HEK293 (cell line): ENCODE data around the gene RARRES2.

ENCODE experiments used
- ATF2 ChIP-seq: fragments of 450-650 bp; formaldehyde crosslinking; IDR thresholded peaks from 2 replicates; pipeline ENCODE4 v1.5.1; 2016; ENCODE audit warnings: missing biosample characterization, missing genetic modification characterization, low read depth
- HIC1 ChIP-seq: fragments of 450-650 bp; formaldehyde crosslinking; IDR thresholded peaks from 2 replicates; pipeline ENCODE4 v1.5.1; 2016; ENCODE audit warnings: missing biosample characterization, missing genetic modification characterization
- HOXC10 ChIP-seq: sonication (generic); formaldehyde crosslinking; IDR thresholded peaks from 2 replicates; pipeline ENCODE4 v1.8.1; 2023; ENCODE audit warnings: mild to moderate bottlenecking, missing genetic modification reagents
- IKZF3 ChIP-seq: fragments of 450-650 bp; IDR thresholded peaks from 2 replicates; pipeline ENCODE4 v1.5.0; 2018; ENCODE audit warnings: missing biosample characterization, mild to moderate bottlenecking, missing genetic modification characterization, moderate library complexity
- PRDM10 ChIP-seq: fragments of 450-650 bp; formaldehyde crosslinking; IDR thresholded peaks from 2 replicates; pipeline ENCODE4 v1.5.1; 2016; ENCODE audit warnings: missing biosample characterization, missing genetic modification characterization
- TSHZ1 ChIP-seq: fragments of 450-650 bp; formaldehyde crosslinking; IDR thresholded peaks from 2 replicates; pipeline ENCODE4 v1.5.1; 2016; ENCODE audit warnings: missing biosample characterization, missing genetic modification characterization, borderline replicate concordance
- ZBTB8A ChIP-seq: fragments of 450-650 bp; formaldehyde crosslinking; IDR thresholded peaks from 2 replicates; pipeline ENCODE4 v1.5.1; 2016; ENCODE audit warnings: missing biosample characterization, missing genetic modification characterization
- ZFP37 ChIP-seq: fragments of 450-650 bp; formaldehyde crosslinking; IDR thresholded peaks from 2 replicates; pipeline ENCODE4 v1.5.1; 2016; ENCODE audit warnings: missing biosample characterization, missing genetic modification characterization
- ZNF184 ChIP-seq: fragments of 450-650 bp; IDR thresholded peaks from 2 replicates; pipeline ENCODE4 v1.5.1; 2018; ENCODE audit warnings: missing biosample characterization, mild to moderate bottlenecking, missing genetic modification characterization
- ZNF221 ChIP-seq: fragments of 450-650 bp; formaldehyde crosslinking; IDR thresholded peaks from 2 replicates; pipeline ENCODE4 v1.5.1; 2017; ENCODE audit warnings: missing biosample characterization, missing genetic modification characterization, borderline replicate concordance
- ZNF24 ChIP-seq: fragments of 450-650 bp; formaldehyde crosslinking; IDR thresholded peaks from 2 replicates; pipeline ENCODE4 v1.5.1; 2016; ENCODE audit warnings: missing biosample characterization, missing genetic modification characterization
- ZNF292 ChIP-seq: fragments of 450-650 bp; formaldehyde crosslinking; IDR thresholded peaks from 2 replicates; pipeline ENCODE4 v1.5.1; 2016; ENCODE audit warnings: low read depth, missing biosample characterization, missing genetic modification characterization, borderline replicate concordance
- ZNF362 ChIP-seq: fragments of 450-650 bp; formaldehyde crosslinking; IDR thresholded peaks from 2 replicates; pipeline ENCODE4 v1.5.1; 2016; ENCODE audit warnings: missing biosample characterization, missing genetic modification characterization
- ZNF404 ChIP-seq: fragments of 450-650 bp; formaldehyde crosslinking; IDR thresholded peaks from 2 replicates; pipeline ENCODE4 v1.5.1; 2017; ENCODE audit warnings: missing biosample characterization, missing genetic modification characterization
- ZNF423 ChIP-seq: fragments of 450-650 bp; formaldehyde crosslinking; IDR thresholded peaks from 2 replicates; pipeline ENCODE4 v1.5.1; 2016; ENCODE audit warnings: missing biosample characterization, missing genetic modification characterization
- ZNF514 ChIP-seq: fragments of 450-650 bp; formaldehyde crosslinking; IDR thresholded peaks from 2 replicates; pipeline ENCODE4 v1.5.1; 2016; ENCODE audit warnings: missing biosample characterization, missing genetic modification characterization
- ZNF529 ChIP-seq: fragments of 450-650 bp; formaldehyde crosslinking; IDR thresholded peaks from 2 replicates; pipeline ENCODE4 v1.5.1; 2017; ENCODE audit warnings: missing genetic modification characterization, missing biosample characterization; ENCODE audit not compliant: insufficient replicate concordance
- ZNF558 ChIP-seq: fragments of 450-650 bp; formaldehyde crosslinking; IDR thresholded peaks from 2 replicates; pipeline ENCODE4 v1.5.1; 2016; ENCODE audit warnings: missing biosample characterization, missing genetic modification characterization
- ZNF561 ChIP-seq: fragments of 450-650 bp; IDR thresholded peaks from 2 replicates; pipeline ENCODE4 v1.5.1; 2018; ENCODE audit warnings: missing biosample characterization, missing genetic modification characterization, borderline replicate concordance
- ZNF596 ChIP-seq: fragments of 450-650 bp; IDR thresholded peaks from 2 replicates; pipeline ENCODE4 v1.5.0; 2018; ENCODE audit warnings: missing biosample characterization, mild to moderate bottlenecking, missing genetic modification characterization, moderate library complexity
- ZNF600 ChIP-seq: fragments of 450-650 bp; formaldehyde crosslinking; IDR thresholded peaks from 2 replicates; pipeline ENCODE4 v1.5.1; 2016; ENCODE audit warnings: missing biosample characterization, missing genetic modification characterization
- ZNF626 ChIP-seq: fragments of 450-650 bp; sonication (Bioruptor Pico); formaldehyde crosslinking; IDR thresholded peaks from 2 replicates; pipeline ENCODE4 v1.5.1; 2018; ENCODE audit warnings: missing biosample characterization, missing genetic modification characterization, inconsistent platforms
- ZNF704 ChIP-seq: fragments of 450-650 bp; formaldehyde crosslinking; IDR thresholded peaks from 2 replicates; pipeline ENCODE4 v1.5.1; 2016; ENCODE audit warnings: missing biosample characterization, missing genetic modification characterization
- ZNF777 ChIP-seq: fragments of 450-650 bp; formaldehyde crosslinking; IDR thresholded peaks from 2 replicates; pipeline ENCODE4 v1.5.1; 2017; ENCODE audit warnings: missing biosample characterization, missing genetic modification characterization, borderline replicate concordance
- ZSCAN4 ChIP-seq: fragments of 450-650 bp; formaldehyde crosslinking; IDR thresholded peaks from 2 replicates; pipeline ENCODE4 v1.5.1; 2017; ENCODE audit warnings: missing biosample characterization, missing genetic modification characterization

RARRES2 gene

GRCh38 chr7:150359622-150360362, 18.4 kb upstream of the RARRES2 start (continued):
- TF ChIP-seq PRDM10, result peak; percentile 75
- no peak for TF ChIP-seq ATF2 (tag by site-specific recombination)
- TF ChIP-seq ZNF404, result no peak
- TF ChIP-seq ZNF362 (tag by site-specific recombination), result no peak
- peak; percentile 94 for TF ChIP-seq ZSCAN4 (tag by site-specific recombination)
- peak; percentile 92; the same call in 1 of the 2 replicates for TF ChIP-seq HIC1 (tag by site-specific recombination)
- no peak for TF ChIP-seq ZFP37 (tag by site-specific recombination)
- TF ChIP-seq TSHZ1 (tag by site-specific recombination), result peak; percentile 94
- TF ChIP-seq ZNF704, result no peak
- TF ChIP-seq ZNF777 (tag by site-specific recombination), result no peak
- no peak for TF ChIP-seq ZNF514 (tag by site-specific recombination)
- TF ChIP-seq ZNF292 (tag by site-specific recombination), result peak; percentile 47; the same call in 1 of the 2 replicates
- TF ChIP-seq ZNF600 (tag by site-specific recombination), result peak; percentile 57; the same call in 1 of the 2 replicates
- no peak; the same call in 1 of the 2 replicates for TF ChIP-seq ZNF423
- no peak for TF ChIP-seq ZNF221 (tag by site-specific recombination)
- no peak for TF ChIP-seq IKZF3 (tag by site-specific recombination)
- no peak for TF ChIP-seq ZBTB8A (tag by site-specific recombination)
- TF ChIP-seq ZNF626 (tag by site-specific recombination), result no peak
- no peak for TF ChIP-seq ZNF561 (tag by site-specific recombination)
- TF ChIP-seq ZNF184 (tag by site-specific recombination), result no peak
- no peak for TF ChIP-seq ZNF529 (tag by site-specific recombination)
- no peak for TF ChIP-seq ZNF596 (tag by site-specific recombination)
- 0 out of 2 replicates have a peak, but pooled peaks have one; percentile 74 for TF ChIP-seq ZNF24 (tag by site-specific recombination)
- TF ChIP-seq HOXC10 (CRISPR knock-in tag), result no peak
- TF ChIP-seq ZNF558, result no peak
